ENCODE measurements around the gene CRAMP1.

CRAMP1 gene

DNA sequence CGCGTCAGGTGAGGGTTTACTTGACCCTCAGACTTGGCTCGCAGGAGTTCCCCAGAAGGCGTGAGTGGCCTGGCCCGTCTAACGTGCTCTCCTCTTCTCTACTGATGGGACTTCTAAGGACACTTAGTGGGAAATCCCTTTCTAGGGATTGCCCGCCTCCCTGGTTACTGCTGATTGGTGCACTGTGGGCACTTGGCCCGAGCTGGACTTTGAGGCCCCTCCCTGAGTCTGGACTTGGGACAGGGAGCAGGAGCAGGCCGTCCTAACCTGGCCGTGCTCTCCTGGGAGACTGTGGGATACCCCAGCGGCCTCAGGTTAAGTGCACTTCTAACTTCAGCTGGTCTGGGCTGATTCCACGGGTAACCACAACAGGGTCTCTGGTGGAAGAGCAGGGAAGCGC, 15.0 kb upstream of the CRAMP1 start:
- no peak for TF ChIP-seq CTCF (conservative IDR thresholded peaks at IDR 0.05; ENCODE audit: low read depth)
- no peak for DNase-seq (ENCODE audit: low spot score)
- H3K27ac ChIP-seq, result no peak overlapping the region
- CTCF ChIA-PET, result no interaction called here
- POLR2A ChIA-PET (ENCODE audit: low non-redundant PET), result no interaction called here

- CTCF ChIA-PET, result no interaction called here
Measured at GRCh38 chr16:1601031-1601430, 11.1 kb upstream of the CRAMP1 start.

GRCh38 chr16:1601489-1601888, 10.7 kb upstream of the CRAMP1 start:
- no peak for DNase-seq (ENCODE audit: low spot score)
- POLR2A ChIA-PET (ENCODE audit: low non-redundant PET), result no interaction called here
- no peak for TF ChIP-seq CTCF (conservative IDR thresholded peaks at IDR 0.05; ENCODE audit: low read depth)
- CTCF ChIA-PET, result no interaction called here
- H3K27ac ChIP-seq, result no peak overlapping the region

More at GRCh38 chr16:1601031-1601430, 11.1 kb upstream of the CRAMP1 start:
- DNase-seq (ENCODE audit: low spot score), result no peak
- TF ChIP-seq CTCF (conservative IDR thresholded peaks at IDR 0.05; ENCODE audit: low read depth), result no peak
- no peak overlapping the region for H3K27ac ChIP-seq
- POLR2A ChIA-PET (ENCODE audit: low non-redundant PET), result no interaction called here

DNA sequence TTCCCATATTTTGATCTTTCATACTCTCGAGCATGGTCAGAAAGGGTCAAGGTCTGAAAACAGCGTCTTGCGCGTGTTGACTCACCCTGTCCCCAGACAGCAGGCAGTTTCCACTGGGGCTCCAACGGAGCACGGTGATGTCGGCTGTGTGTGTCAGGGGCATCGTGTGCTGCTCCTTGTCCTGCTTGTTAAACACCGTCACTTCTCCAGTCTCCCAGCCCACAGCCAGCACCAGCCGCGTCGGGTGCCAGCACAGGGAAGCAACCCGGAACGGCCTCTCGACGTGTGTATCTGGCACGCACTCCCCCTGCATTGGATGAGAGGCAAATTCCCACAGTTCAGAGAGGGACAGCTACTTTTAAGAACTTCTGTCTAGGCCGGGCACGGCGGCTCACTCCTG, 9.9 kb upstream of the CRAMP1 start:
- ChIA-PET CTCF (interaction anchor here (0.5 to 0.6 kb wide), 3 partner anchors 54 to 121 kb away, joined by 3 read pairs; no protein-coding TSS in a partner anchor), POLR2A (ENCODE audit: low non-redundant PET) (no interaction called here)
- TF ChIP-seq CTCF (conservative IDR thresholded peaks at IDR 0.05; ENCODE audit: low read depth), result no peak
- no peak overlapping the region for H3K27ac ChIP-seq
- DNase-seq (ENCODE audit: low spot score), result no peak

DNA sequence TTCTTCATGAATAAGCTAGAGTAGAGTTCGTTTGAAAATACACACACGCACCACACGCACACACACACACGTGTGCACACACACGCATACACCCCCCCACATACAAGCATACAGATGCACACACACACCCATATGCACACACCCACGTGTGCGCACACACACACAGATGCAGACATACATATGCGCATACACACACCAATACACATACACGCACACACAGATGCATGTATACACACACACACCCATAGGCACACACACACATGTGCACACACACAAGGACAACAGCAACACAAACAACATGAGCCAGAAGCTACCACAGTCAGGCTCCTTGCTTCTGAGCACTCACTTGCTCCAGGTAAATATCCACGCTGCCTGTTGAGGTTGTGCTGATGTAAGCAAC, 5.4 kb upstream of the CRAMP1 start:
- peak overlapping the region; percentile 1; the same call in 1 of the 2 replicates for H3K27ac ChIP-seq
- CTCF ChIA-PET, result no interaction called here
- no peak for TF ChIP-seq CTCF (conservative IDR thresholded peaks at IDR 0.05; ENCODE audit: low read depth)
- DNase-seq (ENCODE audit: low spot score), result no peak
- POLR2A ChIA-PET (ENCODE audit: low non-redundant PET), result no interaction called here

DNA sequence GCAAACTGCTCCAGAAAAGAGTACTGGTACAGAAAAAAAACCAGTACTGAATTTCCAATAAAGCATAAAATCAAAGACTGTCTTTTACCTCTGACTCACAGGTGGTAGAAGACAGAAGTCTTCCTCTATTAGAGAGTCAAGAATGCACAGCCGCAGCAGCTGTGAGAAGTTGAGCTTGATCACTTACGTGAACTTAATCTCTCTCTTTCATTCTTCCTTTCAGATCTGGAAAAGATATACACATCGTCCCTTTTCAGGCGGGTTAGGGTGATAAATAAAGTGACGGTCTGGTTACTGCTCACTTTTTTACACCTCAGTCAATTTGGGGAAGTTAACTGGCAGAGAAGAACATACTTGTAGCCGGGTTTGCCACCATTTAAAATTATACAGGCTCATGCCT, 4.2 kb upstream of the CRAMP1 start:
- ChIA-PET CTCF (no interaction called here), POLR2A (ENCODE audit: low non-redundant PET) (no interaction called here)
- TF ChIP-seq CTCF (conservative IDR thresholded peaks at IDR 0.05; ENCODE audit: low read depth), result no peak
- H3K27ac ChIP-seq, result no peak overlapping the region
- no peak for DNase-seq (ENCODE audit: low spot score)

Measured in RWPE1 (cell line).